Left lung (tissue), 10 donors: ENCODE results near the gene RNF223. TPM values are rescaled to one million over a fixed set of nuclear protein-coding genes. Genes with fewer than 3 reads are reported as not detected.

Experiments
- ATAC-seq: fragments of 200-7000 bp; cut with Tn5 transposase; one replicate; pipeline ENCODE4 v1.9.1; 2020; ENCODE audit warnings: moderate library complexity
- DNase-seq, 4 donors: peaks; one replicate each; pipeline ENCODE4 v3.0.0-alpha.2; 2013 to 2020
- H3K27ac ChIP-seq, 2 donors: fragments of 200-600 bp; sonication (generic) in 1 of 2; one replicate each; pipeline versions ENCODE4 v1.5.0 to v1.8.0; 2020 to 2021
- H3K27me3 ChIP-seq, 2 donors: fragments of 200-600 bp; sonication (generic) in 1 of 2; one replicate each; pipeline versions ENCODE4 v1.5.0 to v1.8.0; 2020 to 2021
- H3K36me3 ChIP-seq, 2 donors: fragments of 200-600 bp; sonication (generic) in 1 of 2; one replicate each; pipeline versions ENCODE4 v1.5.0 to v1.8.0; 2020 to 2021
- H3K4me1 ChIP-seq, 2 donors: fragments of 200-600 bp; one replicate each; pipeline ENCODE4 v1.8.0; 2021
- H3K4me3 ChIP-seq, 2 donors: fragments of 200-600 bp; sonication (generic) in 1 of 2; one replicate each; pipeline versions ENCODE4 v1.5.0 to v1.8.0; 2020 to 2021; ENCODE audit warnings: mild to moderate bottlenecking in 1 of 2
- H3K9me3 ChIP-seq, 2 donors: fragments of 200-600 bp; sonication (generic) in 1 of 2; one replicate each; pipeline versions ENCODE4 v1.5.0 to v1.8.0; 2020 to 2021
- CTCF ChIP-seq, 2 donors: fragments of 200-600 bp; sonication (generic) in 1 of 2; IDR thresholded peaks; one replicate each; pipeline versions ENCODE4 v1.5.0 to v1.8.0; 2021; ENCODE audit warnings: antibody characterized with exemption in 2 of 2
- intact Hi-C, 2 donors: fragments of 100-400 bp; cut with DNase I; formaldehyde crosslinking; loops; one replicate each; pipeline versions ENCODE4 v1.11.2 to v1.14.2; 2022
- polyA plus RNA-seq, 6 donors: library from polyadenylated mRNA; unstranded; fragments of 120-200 nt; gene quantifications; one replicate each; pipeline ENCODE4 v1.2.1, GENCODE V29; 2013; ENCODE audit not compliant: insufficient read length in 6 of 6
- total RNA-seq, 2 donors: library from RNA; stranded (reverse); fragmentation: NEBNext Ultra II Directional; extraction: Animal tissue kit (Norgen Biotek cat#: 25700); gene quantifications; one replicate each; pipeline ENCODE4 v1.2.1, GENCODE V29; 2021
- donor health status: DM: no; HTN: yes; CAD: no.
- donor health status: DM: no; HTN: no; CAD: no.

Gene RNF223
- total and polyA plus RNA-seq, 8 donors = 0.13 to 1.7 (median 0.18) TPM

- H3K27ac ChIP-seq = peak overlapping the region in 1 of 2 donors; percentile 77
- no peak for ATAC-seq
- intact Hi-C loops = no loop called here
Measured at GRCh38 chr1:1115136-1115785, 41.2 kb upstream of the RNF223 start.

GRCh38 chr1:1114431-1114830 lies 40.3 kb upstream of the RNF223 start:
- intact Hi-C loops = no loop called here
- H3K27ac ChIP-seq = no peak overlapping the region

More at GRCh38 chr1:1115136-1115785, 41.2 kb upstream of the RNF223 start:
- Histone ChIP-seq H3K4me1 (peaks cover 4 to 13% of the 10 kb centered on the region in 2 donors), H3K36me3 (peaks cover 0 to 7% of the 10 kb centered on the region in 2 donors), H3K9me3 (peaks cover 0 to 10% of the 10 kb centered on the region in 2 donors), H3K4me3 (peak overlapping the region; percentile 80 to 81), H3K27me3 (peaks cover 0 to 36% of the 10 kb centered on the region in 2 donors)
- TF ChIP-seq CTCF (IDR thresholded peaks at IDR 0.05) = no peak
- peak in 1 of 4 donors; percentile 74 for DNase-seq

GRCh38 chr1:1112237-1112985 lies 38.3 kb upstream of the RNF223 start:
- intact Hi-C loops = no loop called here
- peaks cover 0 to 12% of the 10 kb centered on the region in 2 donors for H3K9me3 ChIP-seq
- ATAC-seq (no peak), DNase-seq (peak in 2 of 4 donors; percentile 18 to 34)
- peaks cover 0 to 8% of the 10 kb centered on the region in 2 donors for H3K27me3 ChIP-seq
- TF ChIP-seq CTCF (IDR thresholded peaks at IDR 0.05) = no peak
- peaks cover 4 to 13% of the 10 kb centered on the region in 2 donors for H3K4me1 ChIP-seq
- H3K4me3 ChIP-seq = no peak overlapping the region
- H3K27ac ChIP-seq = no peak overlapping the region
- H3K36me3 ChIP-seq = peaks cover 0 to 7% of the 10 kb centered on the region in 2 donors

More at GRCh38 chr1:1114431-1114830, 40.3 kb upstream of the RNF223 start:
- peaks cover 0 to 10% of the 10 kb centered on the region in 2 donors for H3K9me3 ChIP-seq
- H3K4me1 ChIP-seq = peaks cover 4 to 13% of the 10 kb centered on the region in 2 donors
- TF ChIP-seq CTCF (IDR thresholded peaks at IDR 0.05) = no peak
- peaks cover 0 to 28% of the 10 kb centered on the region in 2 donors for H3K27me3 ChIP-seq
- no peak overlapping the region for H3K4me3 ChIP-seq
- peak in 1 of 4 donors; percentile 22 for DNase-seq
- H3K36me3 ChIP-seq = peaks cover 0 to 7% of the 10 kb centered on the region in 2 donors
- no peak for ATAC-seq

GRCh38 chr1:1111516-1112236 lies 37.6 kb upstream of the RNF223 start:
- intact Hi-C loops = no loop called here
- peaks cover 0 to 14% of the 10 kb centered on the region in 2 donors for H3K9me3 ChIP-seq
- DNase-seq = peak in 2 of 4 donors; percentile 14 to 58
- peaks cover 4 to 10% of the 10 kb centered on the region in 2 donors for H3K4me1 ChIP-seq
- peaks cover 0 to 7% of the 10 kb centered on the region in 2 donors for H3K36me3 ChIP-seq
- no peak for ATAC-seq
- no peak overlapping the region for H3K27ac ChIP-seq
- no peak overlapping the region for H3K4me3 ChIP-seq
- no peak for TF ChIP-seq CTCF (IDR thresholded peaks at IDR 0.05)
- H3K27me3 ChIP-seq = peaks cover 0 to 4% of the 10 kb centered on the region in 2 donors
